Transverse colon (tissue), 4 donors: ENCODE data around the gene VANGL1. TPM values are rescaled to one million over a fixed set of nuclear protein-coding genes. Genes with fewer than 3 reads are reported as not detected.

Experiments
- DNase-seq: peaks from one replicate; pipeline ENCODE4 v3.0.0-alpha.2; 2019
- H3K27ac ChIP-seq, 4 donors: fragments of 200-600 bp; sonication (generic); 2 replicates each; pipeline ENCODE4 v1.5.1; 2016 to 2018; ENCODE audit warnings: inconsistent platforms in 4 of 4
- H3K27me3 ChIP-seq: fragments of 200-600 bp; sonication (generic); 2 replicates; pipeline ENCODE4 v1.5.1; 2017; ENCODE audit warnings: inconsistent platforms
- H3K36me3 ChIP-seq, 4 donors: fragments of 200-600 bp; sonication (generic); 2 replicates each; pipeline ENCODE4 v1.5.1; 2017 to 2019; ENCODE audit warnings: inconsistent platforms in 4 of 4
- H3K4me1 ChIP-seq, 4 donors: fragments of 200-600 bp; sonication (generic); 2 replicates each; pipeline ENCODE4 v1.5.1; 2017 to 2020; ENCODE audit warnings: inconsistent platforms in 4 of 4
- H3K4me3 ChIP-seq, 4 donors: fragments of 200-600 bp; sonication (generic); 1 replicate in 1 of 4; 2 replicates in 3 of 4; pipeline versions ENCODE4 v1.5.1 to v1.6.1; 2017 to 2019; ENCODE audit warnings: inconsistent platforms in 4 of 4
- H3K9me3 ChIP-seq, 2 donors: fragments of 200-600 bp; sonication (generic); 2 replicates each; pipeline ENCODE4 v1.5.1; 2017 to 2019; ENCODE audit warnings: inconsistent platforms in 2 of 2
- CTCF ChIP-seq, 5 experiments: fragments of 200-600 bp in 3 of 5; fragments of 450-650 bp in 2 of 5; sonication (generic) in 3 of 5; IDR thresholded peaks; 1 replicate in 2 of 5; 2 replicates in 3 of 5; pipeline ENCODE4 v1.5.1; 2016 to 2017; ENCODE audit warnings: antibody characterized with exemption in 5 of 5, inconsistent platforms in 3 of 5, mild to moderate bottlenecking in 2 of 5, moderate library complexity in 1 of 5
- EP300 ChIP-seq: sonication (generic); formaldehyde crosslinking; IDR thresholded peaks from one replicate; pipeline ENCODE4 v1.6.1; 2017; ENCODE audit warnings: antibody characterized with exemption, low read depth
- POLR2A ChIP-seq: fragments of 450-650 bp; IDR thresholded peaks from one replicate; pipeline ENCODE4 v1.6.1; 2016; ENCODE audit warnings: antibody characterized with exemption, mild to moderate bottlenecking, moderate library complexity
- POLR2AphosphoS5 ChIP-seq, 3 donors: sonication (generic); formaldehyde crosslinking; IDR thresholded peaks; one replicate each; pipeline ENCODE4 v1.6.1; 2016; ENCODE audit warnings: antibody characterized with exemption in 3 of 3
- WGBS, 2 donors: methylation state at CpG; one replicate each; pipeline ENCODE4 v1.1.5; 2018; ENCODE audit warnings: low coverage in 1 of 2; 5-methylcytosine and 5-hydroxymethylcytosine counted together
- in situ Hi-C, 4 donors: fragments of 200-750 bp; cut with MboI; loops; one replicate each; pipeline versions ENCODE4 v1.15.0 to v1.15.1; 2017; ENCODE audit warnings: low sequenced_read_pairs in 3 of 4, low pct_ligation_motif_present in 1 of 4, low pct_unique_long_range_greater_than_20kb in 1 of 4
- intact Hi-C: fragments of 100-400 bp; cut with DNase I; formaldehyde crosslinking; loops from one replicate; pipeline ENCODE4 v1.15.1; 2023; ENCODE audit warnings: low total_unique reads
- total RNA-seq, 4 donors: library from RNA; depleted of rRNA; stranded (reverse); fragments of >200 nt; gene quantifications; one replicate each; pipeline ENCODE4 v1.1.0, GENCODE V29; 2016

The VANGL1 gene
- total RNA-seq, 4 donors from 2014 or later: 5.6 to 26.9 (median 16.9) TPM

GRCh38 chr1:115655916-115656315 lies 14.1 kb downstream of the VANGL1 start:
- Histone ChIP-seq H3K27me3 (no peaks in the 10 kb centered on the region), H3K27ac (no peak overlapping the region), H3K4me1 (peaks cover 0 to 18% (median 12%) of the 10 kb centered on the region in 4 donors), H3K4me3 (no peak overlapping the region), H3K36me3 (peaks cover 0 to 12% (median 0%) of the 10 kb centered on the region in 4 donors), H3K9me3 (no peaks in the 10 kb centered on the region)
- no peak for TF ChIP-seq POLR2A
- TF ChIP-seq CTCF (IDR thresholded peaks at IDR 0.05): no peak
- TF ChIP-seq POLR2AphosphoS5 (IDR thresholded peaks at IDR 0.05): no peak
- TF ChIP-seq EP300: no peak
- DNase-seq: no peak
- in situ Hi-C loops: no loop called here
- 93% methylated on average over 4 of the region's 4 CpGs; no CpG with 5 or more reads in 1 of the 2 donors for WGBS, 2 donors
- intact Hi-C loops: no loop called here

- Histone ChIP-seq H3K27ac (no peak overlapping the region), H3K4me1 (peaks cover 0 to 12% (median 6%) of the 10 kb centered on the region in 4 donors), H3K27me3 (no peaks in the 10 kb centered on the region), H3K9me3 (no peaks in the 10 kb centered on the region), H3K36me3 (peaks cover 0 to 16% (median 0%) of the 10 kb centered on the region in 4 donors), H3K4me3 (no peak overlapping the region)
- DNase-seq: no peak
- WGBS, 2 donors: 83 to 100% methylated on average over 1 to 5 of the region's 5 CpGs
- in situ Hi-C loops (no loop called here), intact Hi-C loops (no loop called here)
- TF ChIP-seq EP300 (no peak), POLR2A (no peak), CTCF (IDR thresholded peaks at IDR 0.05) (no peak), POLR2AphosphoS5 (IDR thresholded peaks at IDR 0.05) (no peak)
Observed at GRCh38 chr1:115656461-115657077, 14.8 kb downstream of the VANGL1 start.

GRCh38 chr1:115658646-115659045 lies 16.9 kb downstream of the VANGL1 start:
- 89% methylated on average over 1 of the region's 1 CpG; no CpG with 5 or more reads in 1 of the 2 donors for WGBS, 2 donors
- in situ Hi-C loops (no loop called here), intact Hi-C loops (no loop called here)
- no peak overlapping the region for H3K27ac ChIP-seq
- TF ChIP-seq POLR2A (no peak), POLR2AphosphoS5 (IDR thresholded peaks at IDR 0.05) (no peak), EP300 (no peak), CTCF (IDR thresholded peaks at IDR 0.05) (no peak)
- no peak for DNase-seq
- H3K9me3 ChIP-seq: no peaks in the 10 kb centered on the region
- peaks cover 0 to 9% (median 5%) of the 10 kb centered on the region in 4 donors for H3K4me1 ChIP-seq
- no peaks in the 10 kb centered on the region for H3K27me3 ChIP-seq
- peaks cover 0 to 24% (median 4%) of the 10 kb centered on the region in 4 donors for H3K36me3 ChIP-seq
- H3K4me3 ChIP-seq: no peak overlapping the region

- Histone ChIP-seq H3K36me3 (peaks cover 0 to 33% (median 7%) of the 10 kb centered on the region in 4 donors), H3K27me3 (no peaks in the 10 kb centered on the region), H3K9me3 (no peaks in the 10 kb centered on the region), H3K27ac (no peak overlapping the region), H3K4me1 (peaks cover 0 to 5% (median under 1%) of the 10 kb centered on the region in 4 donors), H3K4me3 (no peak overlapping the region)
- intact Hi-C loops (no loop called here), in situ Hi-C loops (no loop called here)
- no peak for DNase-seq
- TF ChIP-seq POLR2AphosphoS5 (IDR thresholded peaks at IDR 0.05): no peak
- TF ChIP-seq CTCF (IDR thresholded peaks at IDR 0.05): no peak
- no peak for TF ChIP-seq POLR2A
- TF ChIP-seq EP300: no peak
- 86 to 93% methylated on average over 5 of the region's 5 CpGs for WGBS, 2 donors
Observed at GRCh38 chr1:115660151-115660550, 18.4 kb downstream of the VANGL1 start.
